ENCODE measurements around the gene CYBA.

DNA sequence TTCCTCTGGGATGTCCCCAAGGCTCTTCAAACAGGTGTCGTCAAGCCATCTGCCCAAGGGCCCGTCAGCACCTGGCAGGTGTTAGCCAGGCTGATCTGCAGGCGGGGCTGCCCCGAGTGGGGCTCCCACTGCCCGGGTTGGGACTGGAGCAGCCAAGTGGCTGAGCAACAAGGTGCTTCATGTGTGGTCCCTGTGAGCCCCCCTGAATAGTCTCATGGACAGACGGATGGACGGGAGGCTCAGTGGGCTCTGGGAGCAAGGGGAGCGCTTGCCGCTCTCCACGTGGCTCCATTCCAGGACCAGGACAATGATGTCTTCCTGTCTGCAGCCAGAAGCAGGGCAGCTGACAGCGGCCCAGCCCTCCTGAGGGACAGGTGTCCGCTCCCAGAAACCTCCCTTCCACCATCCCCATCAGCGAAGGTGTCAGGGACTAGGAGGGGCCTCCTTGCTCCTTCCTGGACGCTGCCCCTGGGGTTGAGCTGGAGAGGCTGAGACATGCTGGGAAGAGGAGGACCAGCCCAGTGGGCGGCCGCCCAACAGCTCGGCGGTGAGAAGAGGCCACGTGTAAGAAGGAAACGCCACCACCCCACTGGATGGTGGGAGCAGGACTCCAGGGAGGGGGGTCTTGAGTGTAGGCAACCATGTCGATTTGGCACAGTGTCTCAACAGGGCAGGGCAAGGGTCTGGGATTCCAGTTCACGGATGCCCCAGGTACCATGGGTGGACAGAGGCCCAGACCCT lies 25.8 kb upstream of the CYBA start:
- TF ChIP-seq, protein P1, sequence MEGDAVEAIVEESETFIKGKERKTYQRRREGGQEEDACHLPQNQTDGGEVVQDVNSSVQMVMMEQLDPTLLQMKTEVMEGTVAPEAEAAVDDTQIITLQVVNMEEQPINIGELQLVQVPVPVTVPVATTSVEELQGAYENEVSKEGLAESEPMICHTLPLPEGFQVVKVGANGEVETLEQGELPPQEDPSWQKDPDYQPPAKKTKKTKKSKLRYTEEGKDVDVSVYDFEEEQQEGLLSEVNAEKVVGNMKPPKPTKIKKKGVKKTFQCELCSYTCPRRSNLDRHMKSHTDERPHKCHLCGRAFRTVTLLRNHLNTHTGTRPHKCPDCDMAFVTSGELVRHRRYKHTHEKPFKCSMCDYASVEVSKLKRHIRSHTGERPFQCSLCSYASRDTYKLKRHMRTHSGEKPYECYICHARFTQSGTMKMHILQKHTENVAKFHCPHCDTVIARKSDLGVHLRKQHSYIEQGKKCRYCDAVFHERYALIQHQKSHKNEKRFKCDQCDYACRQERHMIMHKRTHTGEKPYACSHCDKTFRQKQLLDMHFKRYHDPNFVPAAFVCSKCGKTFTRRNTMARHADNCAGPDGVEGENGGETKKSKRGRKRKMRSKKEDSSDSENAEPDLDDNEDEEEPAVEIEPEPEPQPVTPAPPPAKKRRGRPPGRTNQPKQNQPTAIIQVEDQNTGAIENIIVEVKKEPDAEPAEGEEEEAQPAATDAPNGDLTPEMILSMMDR (IDR thresholded peaks at IDR 0.05) = no peak
- TF ChIP-seq POLR2A (IDR thresholded peaks at IDR 0.05) = no peak

All from body of pancreas (tissue), 4 donors.